KOPT-K1 (cell line): ENCODE results near the gene BORCS5.

ENCODE experiments used
- H3K27ac ChIP-seq: fragments of 200-600 bp; sonication (generic); 2 replicates; pipeline ENCODE4 v1.5.1; 2016; ENCODE audit warnings: antibody characterized with exemption, mild to moderate bottlenecking, low read depth, low read length; ENCODE audit not compliant: poor library complexity, severe bottlenecking
- H3K36me3 ChIP-seq: fragments of 200-600 bp; sonication (generic); 2 replicates; pipeline ENCODE4 v1.5.1; 2017; ENCODE audit warnings: antibody characterized with exemption, mild to moderate bottlenecking, low read length, moderate library complexity; ENCODE audit not compliant: insufficient read depth
- H3K9me3 ChIP-seq: fragments of 200-600 bp; sonication (generic); 2 replicates; pipeline ENCODE4 v1.5.1; 2017; ENCODE audit warnings: antibody characterized with exemption, low read length, mild to moderate bottlenecking; ENCODE audit not compliant: insufficient read depth, poor library complexity, severe bottlenecking

Gene BORCS5

DNA sequence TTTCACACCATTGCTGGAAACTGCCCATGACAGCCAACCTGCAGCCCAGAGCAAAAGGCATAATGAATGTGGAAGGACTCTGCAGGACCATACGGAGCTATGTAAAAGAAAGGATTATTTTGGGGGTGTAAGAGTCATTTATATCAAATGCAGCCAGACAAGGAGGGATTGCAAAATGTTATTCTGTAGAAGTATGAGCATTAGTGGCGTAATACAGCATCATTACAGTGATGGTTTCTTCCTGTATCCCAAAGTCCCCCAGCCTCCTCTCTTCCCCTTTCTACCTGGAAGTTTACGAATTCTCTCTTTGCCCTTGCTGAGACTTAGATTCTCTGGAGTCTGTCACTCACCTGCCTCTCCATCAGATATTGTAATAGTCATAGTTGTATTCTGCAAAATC is 89.9 kb downstream of the BORCS5 start:
- Histone ChIP-seq H3K36me3 (no peaks in the 10 kb centered on the region), H3K9me3 (no peaks in the 10 kb centered on the region), H3K27ac (peak overlapping the region; percentile 61)

DNA sequence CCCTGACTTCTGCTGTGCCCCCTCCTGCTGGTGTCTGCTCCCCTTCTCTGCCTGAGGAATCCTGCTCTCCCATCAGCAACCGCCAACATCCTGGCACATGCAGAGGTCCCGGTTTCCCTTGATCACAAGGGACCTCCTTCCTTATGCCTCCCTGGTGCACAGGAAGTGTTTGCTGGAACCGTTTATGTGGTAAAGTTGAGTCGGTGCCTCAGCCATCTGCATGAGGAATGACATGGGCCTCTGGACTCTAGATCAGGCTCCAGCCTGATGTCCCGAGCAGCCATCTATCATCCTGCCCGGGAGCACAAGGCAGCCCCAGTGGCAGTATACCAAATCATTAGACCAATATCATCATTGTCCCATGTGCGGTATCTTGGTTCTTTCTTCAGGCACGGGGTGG is 90.4 kb downstream of the BORCS5 start:
- H3K27ac ChIP-seq: peak overlapping the region; percentile 61
- no peaks in the 10 kb centered on the region for H3K9me3 ChIP-seq
- H3K36me3 ChIP-seq: no peaks in the 10 kb centered on the region

DNA sequence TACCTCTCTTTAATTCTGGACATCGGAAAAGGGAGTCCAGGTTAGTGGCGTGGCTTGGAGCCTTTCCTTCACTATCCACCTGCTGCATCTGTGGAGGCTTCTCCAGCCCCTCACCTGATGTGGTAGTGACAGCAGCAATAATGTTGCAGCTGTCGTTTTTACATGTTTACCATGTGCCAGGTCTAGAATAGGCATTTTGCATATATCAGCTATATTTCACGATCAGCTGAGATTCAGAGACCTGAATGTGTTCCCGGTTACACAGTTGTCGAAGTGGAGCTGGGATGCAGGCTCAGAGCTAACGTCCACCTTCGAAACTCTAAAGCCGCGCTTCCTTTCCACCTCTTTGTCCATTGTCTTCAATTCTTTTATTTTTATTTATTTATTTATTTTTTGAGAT is 91.0 kb downstream of the BORCS5 start:
- H3K36me3 ChIP-seq: no peaks in the 10 kb centered on the region
- H3K27ac ChIP-seq: peak overlapping the region; percentile 61
- no peaks in the 10 kb centered on the region for H3K9me3 ChIP-seq

DNA sequence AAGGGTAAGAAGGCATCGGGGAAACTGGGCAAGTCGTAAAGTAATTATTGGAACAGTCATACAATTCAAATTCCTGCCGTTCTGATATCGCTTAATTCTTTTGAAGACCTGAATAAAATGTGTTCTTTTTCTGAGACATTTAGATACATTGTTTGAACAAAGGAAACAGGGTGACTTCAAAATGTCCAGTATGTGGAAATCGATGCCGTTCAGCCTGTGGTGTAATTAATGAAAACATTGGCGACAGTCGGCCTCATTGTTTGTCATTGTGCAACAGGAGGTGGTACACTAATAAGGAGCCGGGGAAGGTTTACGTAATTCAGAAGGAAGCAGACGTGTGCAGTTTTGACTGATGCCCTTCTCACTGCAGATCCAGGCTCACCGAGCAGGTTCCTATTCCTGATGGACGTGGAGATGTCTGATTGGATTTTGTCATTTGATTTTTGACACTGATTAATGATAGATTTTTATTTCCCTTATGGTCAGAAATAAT is 92.7 kb downstream of the BORCS5 start:
- H3K27ac ChIP-seq: no peak overlapping the region
- H3K9me3 ChIP-seq: no peaks in the 10 kb centered on the region

DNA sequence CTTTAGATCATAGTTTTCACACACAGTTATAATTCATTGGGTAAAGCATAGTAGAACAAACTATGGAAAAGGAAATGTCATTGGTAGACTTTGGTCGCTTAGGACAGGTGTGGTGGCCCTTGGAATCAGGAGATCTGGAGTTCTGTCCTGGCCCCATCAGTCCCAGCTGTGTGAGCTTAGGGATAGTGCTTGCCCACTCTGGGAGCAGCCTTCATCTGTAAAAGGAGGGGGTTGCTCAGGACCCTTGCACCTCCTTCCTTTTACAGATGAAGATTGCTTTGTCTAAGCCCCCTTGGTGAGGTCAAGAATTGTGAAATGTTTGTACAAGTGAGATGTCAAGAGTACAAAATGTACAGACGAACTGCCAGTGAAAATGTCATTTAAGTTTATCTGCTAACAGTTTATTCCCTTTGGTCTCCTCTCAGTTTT is 93.2 kb downstream of the BORCS5 start:
- Histone ChIP-seq H3K36me3 (no peaks in the 10 kb centered on the region), H3K27ac (no peak overlapping the region), H3K9me3 (no peaks in the 10 kb centered on the region)

More for the DNA sequence above, 92.7 kb downstream of the BORCS5 start:
- no peaks in the 10 kb centered on the region for H3K36me3 ChIP-seq

DNA sequence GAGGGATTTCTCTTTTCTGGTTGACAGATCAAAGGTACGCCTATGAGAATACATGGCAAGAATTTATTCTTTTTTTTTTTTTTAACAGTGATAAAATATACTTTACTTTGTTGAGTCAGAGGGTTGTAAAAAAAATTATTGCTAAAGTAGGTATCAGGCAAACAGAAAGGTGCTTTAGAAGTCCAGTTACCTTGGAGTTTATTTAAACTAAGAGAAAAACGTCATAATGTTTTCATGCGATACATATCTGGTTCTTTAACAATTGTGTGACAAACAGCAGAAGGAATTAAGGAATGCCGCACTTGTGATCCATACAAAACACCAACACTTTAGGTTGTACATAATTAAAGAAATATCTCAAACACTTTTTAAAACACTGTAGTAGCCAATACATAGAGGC is 94.2 kb downstream of the BORCS5 start:
- Histone ChIP-seq H3K27ac (no peak overlapping the region), H3K36me3 (no peaks in the 10 kb centered on the region), H3K9me3 (no peaks in the 10 kb centered on the region)

DNA sequence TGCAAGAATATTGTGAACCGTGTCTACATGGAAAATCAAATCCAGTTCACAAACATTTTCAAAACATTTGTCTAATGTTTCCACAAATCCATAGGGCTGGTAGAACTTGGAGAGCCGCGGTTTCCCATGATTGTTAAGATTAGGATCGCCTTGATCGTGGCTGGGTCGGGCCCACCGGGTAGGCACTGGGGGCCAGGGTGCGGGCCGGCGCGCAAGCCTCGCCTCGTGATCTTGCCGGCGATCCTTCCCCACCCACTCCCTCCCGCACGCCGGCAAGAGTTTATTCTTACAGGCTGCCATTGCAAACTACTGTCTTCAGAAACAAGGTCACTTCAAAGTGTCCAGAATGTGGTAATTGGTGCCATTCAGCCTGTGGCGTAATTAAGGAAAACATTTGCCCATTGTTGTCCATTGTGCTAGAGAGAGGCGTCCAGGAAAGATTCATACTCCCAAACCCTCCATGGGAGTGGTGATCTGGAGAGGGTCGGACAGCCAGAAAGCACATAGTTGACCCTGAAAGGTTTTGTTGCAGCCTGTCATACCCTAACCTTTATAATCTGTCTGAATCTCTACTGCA is 95.5 kb downstream of the BORCS5 start:
- H3K36me3 ChIP-seq: no peaks in the 10 kb centered on the region
- no peak overlapping the region for H3K27ac ChIP-seq
- no peaks in the 10 kb centered on the region for H3K9me3 ChIP-seq

DNA sequence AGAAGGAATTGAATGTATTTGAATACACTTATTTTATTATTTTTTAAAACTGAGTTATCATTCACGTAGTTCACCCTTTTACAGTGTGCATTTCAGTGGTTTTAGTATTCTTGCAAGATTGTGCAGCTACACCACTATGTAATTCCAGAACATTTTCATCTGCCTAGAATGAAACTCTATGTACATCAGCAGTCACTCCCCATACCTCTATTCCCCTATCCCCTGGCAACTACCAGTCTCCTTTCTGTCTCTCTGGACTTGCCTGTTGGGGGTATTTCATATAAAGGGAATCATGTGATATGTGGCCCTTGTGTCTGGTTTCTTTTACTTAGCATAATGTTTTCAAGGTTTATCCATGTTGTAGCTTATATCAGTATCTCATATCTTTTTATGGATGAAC is 96.8 kb downstream of the BORCS5 start:
- Histone ChIP-seq H3K27ac (no peak overlapping the region), H3K36me3 (no peaks in the 10 kb centered on the region), H3K9me3 (no peaks in the 10 kb centered on the region)

DNA sequence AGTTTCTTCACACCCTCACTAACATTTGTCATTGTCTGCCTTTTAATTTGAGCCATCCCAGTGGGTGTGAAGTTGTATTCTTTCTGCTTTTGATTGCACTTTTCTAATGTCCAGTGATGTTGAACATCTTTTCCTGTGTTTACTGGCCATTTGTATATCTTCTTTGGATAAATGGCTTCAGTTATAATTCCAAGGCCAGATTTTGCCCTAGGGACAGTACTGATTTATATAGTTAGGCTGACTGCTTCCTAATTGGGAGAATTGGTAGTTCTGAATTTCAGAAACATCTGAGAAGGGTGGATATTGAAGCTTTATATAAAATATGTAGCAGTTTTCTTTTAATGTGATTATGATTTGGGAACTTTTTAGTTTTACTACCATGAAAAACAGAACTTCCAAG is 97.4 kb downstream of the BORCS5 start:
- Histone ChIP-seq H3K27ac (no peak overlapping the region), H3K36me3 (no peaks in the 10 kb centered on the region), H3K9me3 (no peaks in the 10 kb centered on the region)

DNA sequence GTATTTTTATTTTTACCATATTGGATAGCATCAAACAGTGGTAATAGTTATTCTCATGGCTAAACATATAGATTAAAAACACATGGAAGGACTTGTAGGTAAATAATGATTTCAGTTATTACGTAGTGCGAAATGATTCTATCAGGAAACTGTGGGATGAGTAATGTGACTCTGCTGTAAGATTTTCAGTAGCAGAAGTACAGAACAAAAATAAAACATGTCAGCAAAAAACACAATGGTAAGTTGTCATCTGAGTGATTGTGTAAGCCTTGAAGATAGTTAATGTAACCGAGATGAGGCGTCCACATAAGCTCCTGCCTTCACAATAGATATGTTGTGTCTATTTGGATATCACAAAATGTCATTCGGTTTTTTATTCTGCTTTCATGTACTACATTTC is 99.8 kb downstream of the BORCS5 start:
- no peaks in the 10 kb centered on the region for H3K9me3 ChIP-seq
- no peak overlapping the region for H3K27ac ChIP-seq
- H3K36me3 ChIP-seq: no peaks in the 10 kb centered on the region

DNA sequence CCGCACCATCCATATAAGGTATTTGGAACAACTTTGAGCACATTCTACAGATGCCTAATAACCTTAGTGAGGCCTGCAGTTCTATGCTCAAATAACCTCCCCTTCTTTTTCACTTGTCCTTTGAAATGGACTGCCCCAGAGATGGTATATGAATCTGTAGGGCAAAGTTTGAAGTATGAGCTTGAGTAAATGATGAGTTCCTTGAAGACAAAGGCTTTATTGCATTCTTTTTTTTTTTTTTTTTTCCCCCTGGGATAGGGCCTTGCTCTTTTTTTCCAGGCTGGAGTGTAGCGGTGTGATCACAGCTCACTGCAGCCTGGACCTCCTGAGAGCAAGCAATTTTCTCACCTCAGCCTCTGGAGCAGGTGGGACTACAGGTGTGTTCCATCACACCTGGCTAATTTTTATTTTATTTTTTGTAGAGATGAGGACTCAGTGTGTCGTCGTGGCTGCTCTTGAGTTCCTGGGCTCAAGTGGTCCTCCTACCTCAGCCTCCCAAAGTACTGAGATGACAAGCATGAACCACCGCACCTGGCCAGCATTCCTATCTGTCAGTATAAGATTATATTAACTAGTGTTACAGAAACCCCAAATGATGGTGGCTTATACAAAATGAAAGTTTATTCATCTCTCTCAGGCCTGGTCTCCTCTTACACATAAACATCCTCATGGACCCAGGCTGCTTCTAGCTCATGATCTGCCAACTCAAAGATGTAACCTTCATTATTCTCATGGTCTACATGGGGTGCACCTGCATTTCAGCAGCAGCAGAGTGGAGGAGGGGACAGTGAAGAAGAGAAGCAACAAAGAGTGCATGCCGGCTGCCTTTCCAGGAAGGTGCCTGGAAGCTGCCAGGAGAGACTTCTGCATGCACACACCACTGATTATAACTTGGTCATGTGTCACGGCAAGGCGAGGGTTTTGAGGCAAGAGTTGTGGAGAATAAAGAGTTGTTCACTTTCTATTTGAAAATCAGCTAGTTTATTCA is 104.4 kb downstream of the BORCS5 start:
- H3K27ac ChIP-seq: no peak overlapping the region
- no peaks in the 10 kb centered on the region for H3K9me3 ChIP-seq
- no peaks in the 10 kb centered on the region for H3K36me3 ChIP-seq

DNA sequence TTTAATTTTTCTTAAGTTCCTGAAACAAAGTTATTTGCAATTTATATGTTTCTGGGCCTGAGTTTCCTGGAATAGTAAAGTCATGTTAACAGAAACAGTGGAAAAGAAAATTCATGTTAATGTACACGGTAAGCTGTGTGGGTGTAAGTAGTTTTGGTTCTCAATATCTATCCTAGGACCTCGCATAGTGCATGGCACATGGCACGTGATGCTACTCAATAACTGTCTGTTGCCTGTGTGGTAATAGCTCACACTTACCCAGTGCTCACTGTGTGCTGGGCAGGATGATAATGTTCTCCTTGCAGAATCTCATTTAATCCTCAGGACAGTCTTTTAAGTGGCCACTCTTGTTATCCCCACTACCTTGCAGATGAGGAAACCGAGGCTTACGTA is 105.0 kb downstream of the BORCS5 start:
- Histone ChIP-seq H3K36me3 (no peaks in the 10 kb centered on the region), H3K27ac (no peak overlapping the region), H3K9me3 (no peaks in the 10 kb centered on the region)

DNA sequence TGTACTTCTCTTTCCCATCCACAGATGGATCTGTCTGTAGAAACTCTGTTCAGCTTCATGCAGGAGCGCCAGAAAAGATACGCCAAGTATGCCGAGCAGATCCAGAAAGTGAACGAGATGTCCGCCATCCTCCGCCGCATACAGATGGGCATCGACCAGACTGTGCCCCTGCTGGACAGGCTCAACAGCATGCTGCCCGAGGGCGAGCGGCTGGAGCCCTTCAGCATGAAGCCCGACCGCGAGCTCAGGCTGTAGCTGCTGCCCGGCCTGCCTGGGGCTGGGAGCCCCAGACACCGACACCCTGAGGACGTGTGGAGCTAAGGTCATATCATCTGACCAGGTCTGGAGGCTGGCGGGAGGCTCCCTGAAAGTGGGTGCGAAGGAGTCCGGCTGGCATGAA is 108.6 kb downstream of the BORCS5 start:
- no peaks in the 10 kb centered on the region for H3K9me3 ChIP-seq
- no peaks in the 10 kb centered on the region for H3K36me3 ChIP-seq
- peak overlapping the region; percentile 38 for H3K27ac ChIP-seq

DNA sequence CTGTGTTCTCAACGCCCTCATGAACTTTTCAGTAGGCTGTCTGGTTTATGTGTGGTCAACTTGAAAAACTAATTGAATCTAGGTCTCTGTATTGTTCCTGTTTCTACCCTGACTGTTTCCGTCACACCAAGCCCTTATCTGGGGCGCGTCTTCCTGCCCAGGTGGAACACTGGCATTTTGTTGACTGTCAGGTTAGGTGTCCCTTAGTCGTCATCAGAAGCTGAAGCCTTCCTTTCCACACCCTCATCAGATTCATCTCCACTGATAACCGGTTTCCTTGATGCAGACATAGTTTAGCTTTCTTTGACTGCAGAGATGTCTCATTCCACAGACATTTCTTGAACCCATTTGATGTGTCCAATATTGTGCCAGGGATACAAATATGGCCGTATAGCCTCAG is 109.3 kb downstream of the BORCS5 start:
- Histone ChIP-seq H3K27ac (peak overlapping the region; percentile 86), H3K9me3 (no peaks in the 10 kb centered on the region), H3K36me3 (no peaks in the 10 kb centered on the region)

DNA sequence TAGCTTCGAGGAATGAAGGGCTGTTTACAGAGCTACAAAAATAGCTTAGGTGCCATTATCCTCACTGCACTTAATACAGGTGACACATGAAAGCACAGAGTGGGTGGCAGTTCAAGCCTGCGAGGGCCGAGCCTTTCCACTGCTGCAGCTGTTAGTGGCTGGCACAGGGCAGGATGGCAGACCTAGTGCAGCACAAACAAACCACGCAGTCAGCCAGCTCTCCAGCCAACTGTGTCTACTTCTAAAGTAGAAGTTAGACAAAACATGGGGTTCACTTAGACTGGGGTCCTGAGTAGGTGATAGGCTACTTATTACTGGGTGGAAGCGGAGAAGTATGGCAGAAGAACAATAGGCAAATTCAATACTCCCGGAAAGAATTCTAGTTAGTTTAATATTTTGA is 110.4 kb downstream of the BORCS5 start:
- H3K27ac ChIP-seq: peak overlapping the region; percentile 86
- H3K9me3 ChIP-seq: no peaks in the 10 kb centered on the region
- H3K36me3 ChIP-seq: no peaks in the 10 kb centered on the region
